ENCODE results near the gene DNPH1. TPM values are rescaled to one million over a fixed set of nuclear protein-coding genes. Genes with fewer than 3 reads are reported as not detected.
A peak's percentile ranks its signal among the peaks of the same experiment; 100 is the strongest.

DNPH1 gene
- total RNA-seq, 2 donors from 2014 or later: 94.2 to 119 TPM

DNA sequence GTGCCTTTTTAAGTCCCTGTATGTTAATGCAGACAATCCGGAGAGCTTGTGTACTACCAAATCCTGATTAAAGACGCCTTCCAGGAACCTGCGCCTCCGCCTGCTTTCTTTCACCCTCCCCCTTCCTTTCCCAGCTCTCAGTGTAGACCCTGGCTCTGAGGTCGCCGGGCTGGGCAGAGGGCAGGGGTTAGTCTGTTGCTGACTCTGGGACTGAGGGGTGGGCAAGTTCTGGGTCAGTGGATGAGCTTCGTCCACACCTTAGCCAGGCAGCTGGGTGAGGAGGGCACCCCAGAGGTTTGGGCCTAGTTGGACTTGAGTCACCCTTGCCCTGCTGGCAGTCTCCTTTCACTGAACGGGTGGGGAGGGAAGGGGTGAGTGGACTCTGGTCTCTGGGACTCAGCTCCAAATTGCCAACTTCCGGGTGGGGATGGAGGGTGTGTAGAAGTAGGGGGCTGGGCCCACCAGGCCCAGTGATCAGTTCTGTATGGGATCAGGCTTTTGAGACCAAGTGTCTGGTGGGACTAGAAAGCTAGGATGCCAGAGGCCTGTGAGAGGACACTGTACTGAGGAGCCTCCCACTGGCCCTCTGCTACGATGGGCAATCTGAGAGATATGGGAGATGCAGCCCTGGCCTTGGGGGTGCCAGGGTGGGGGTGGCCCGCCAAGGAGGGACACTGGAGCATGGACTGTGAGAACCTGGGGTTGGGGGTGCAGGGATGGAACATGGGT, 47.5 kb upstream of the DNPH1 start:
- intact Hi-C loops (cut with DNase I): no loop called here
- ATAC-seq: no peak

DNA sequence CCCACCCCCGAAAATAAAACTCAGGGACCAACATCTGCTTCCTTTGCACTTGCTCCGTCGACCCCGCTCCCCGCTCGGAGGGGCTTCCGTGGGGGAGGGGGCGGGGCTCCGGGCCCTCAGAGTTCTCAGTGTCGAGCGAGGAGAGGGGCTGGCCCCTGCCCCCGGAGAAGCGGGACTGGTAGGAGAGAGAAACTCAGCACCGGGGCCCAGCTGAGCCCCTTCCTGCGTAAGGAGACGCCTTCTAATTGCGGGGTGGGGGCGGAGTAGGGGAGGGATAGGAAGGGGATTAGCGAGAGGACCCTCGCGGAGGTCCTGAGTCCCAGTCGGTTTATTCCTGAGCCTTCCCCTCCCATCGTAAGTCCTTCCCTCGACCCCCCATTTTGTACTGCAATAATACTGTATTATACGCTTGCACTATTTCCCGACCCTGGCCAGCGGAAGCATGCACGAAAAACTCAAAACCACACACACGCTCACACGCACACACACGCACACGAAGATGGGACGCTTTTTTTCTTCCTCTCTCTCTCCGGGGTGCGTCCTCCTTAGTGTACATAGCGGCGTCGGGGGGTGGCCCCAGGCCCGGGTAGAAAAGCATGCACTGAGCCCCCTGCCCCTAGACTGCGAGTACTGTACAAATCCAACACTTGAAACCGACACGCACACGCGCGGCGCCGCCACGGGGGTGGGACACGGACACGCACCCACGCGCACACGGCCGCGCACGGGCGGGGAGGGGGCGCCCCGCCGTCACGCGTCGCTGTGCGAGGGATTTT, 46.7 kb upstream of the DNPH1 start:
- 36 to 55% methylated on average over 28 to 64 of the region's 64 CpGs for WGBS, 2 donors
- no peaks in the 10 kb centered on the region for H3K27me3 ChIP-seq
- TF ChIP-seq, protein P1, sequence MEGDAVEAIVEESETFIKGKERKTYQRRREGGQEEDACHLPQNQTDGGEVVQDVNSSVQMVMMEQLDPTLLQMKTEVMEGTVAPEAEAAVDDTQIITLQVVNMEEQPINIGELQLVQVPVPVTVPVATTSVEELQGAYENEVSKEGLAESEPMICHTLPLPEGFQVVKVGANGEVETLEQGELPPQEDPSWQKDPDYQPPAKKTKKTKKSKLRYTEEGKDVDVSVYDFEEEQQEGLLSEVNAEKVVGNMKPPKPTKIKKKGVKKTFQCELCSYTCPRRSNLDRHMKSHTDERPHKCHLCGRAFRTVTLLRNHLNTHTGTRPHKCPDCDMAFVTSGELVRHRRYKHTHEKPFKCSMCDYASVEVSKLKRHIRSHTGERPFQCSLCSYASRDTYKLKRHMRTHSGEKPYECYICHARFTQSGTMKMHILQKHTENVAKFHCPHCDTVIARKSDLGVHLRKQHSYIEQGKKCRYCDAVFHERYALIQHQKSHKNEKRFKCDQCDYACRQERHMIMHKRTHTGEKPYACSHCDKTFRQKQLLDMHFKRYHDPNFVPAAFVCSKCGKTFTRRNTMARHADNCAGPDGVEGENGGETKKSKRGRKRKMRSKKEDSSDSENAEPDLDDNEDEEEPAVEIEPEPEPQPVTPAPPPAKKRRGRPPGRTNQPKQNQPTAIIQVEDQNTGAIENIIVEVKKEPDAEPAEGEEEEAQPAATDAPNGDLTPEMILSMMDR (IDR thresholded peaks at IDR 0.05): no peak
- TF ChIP-seq POLR2A (IDR thresholded peaks at IDR 0.05): no peak
- no peak overlapping the region for H3K27ac ChIP-seq
- no peak for DNase-seq
- ATAC-seq: no peak
- H3K36me3 ChIP-seq (replicated peaks in 1 of 2; ENCODE audit: insufficient read depth in 1 of 2, low read depth in 2 of 2): no peaks in the 10 kb centered on the region
- no peak overlapping the region for H3K4me3 ChIP-seq
- intact Hi-C loops (cut with DNase I): no loop called here
- no peaks in the 10 kb centered on the region for H3K9me3 ChIP-seq
- H3K4me1 ChIP-seq: peaks cover 7% of the 10 kb centered on the region

More for the DNA sequence above, 47.5 kb upstream of the DNPH1 start:
- no peak overlapping the region for H3K27ac ChIP-seq
- DNase-seq: no peak
- H3K9me3 ChIP-seq: no peaks in the 10 kb centered on the region
- no peak overlapping the region for H3K4me3 ChIP-seq
- no peak for TF ChIP-seq POLR2A (IDR thresholded peaks at IDR 0.05)
- TF ChIP-seq, protein P1 (IDR thresholded peaks at IDR 0.05): no peak
- no peaks in the 10 kb centered on the region for H3K36me3 ChIP-seq (replicated peaks in 1 of 2; ENCODE audit: insufficient read depth in 1 of 2, low read depth in 2 of 2)
- peaks cover 7% of the 10 kb centered on the region for H3K4me1 ChIP-seq
- no peaks in the 10 kb centered on the region for H3K27me3 ChIP-seq
- 85 to 96% methylated on average over 10 of the region's 11 CpGs for WGBS, 2 donors

DNA sequence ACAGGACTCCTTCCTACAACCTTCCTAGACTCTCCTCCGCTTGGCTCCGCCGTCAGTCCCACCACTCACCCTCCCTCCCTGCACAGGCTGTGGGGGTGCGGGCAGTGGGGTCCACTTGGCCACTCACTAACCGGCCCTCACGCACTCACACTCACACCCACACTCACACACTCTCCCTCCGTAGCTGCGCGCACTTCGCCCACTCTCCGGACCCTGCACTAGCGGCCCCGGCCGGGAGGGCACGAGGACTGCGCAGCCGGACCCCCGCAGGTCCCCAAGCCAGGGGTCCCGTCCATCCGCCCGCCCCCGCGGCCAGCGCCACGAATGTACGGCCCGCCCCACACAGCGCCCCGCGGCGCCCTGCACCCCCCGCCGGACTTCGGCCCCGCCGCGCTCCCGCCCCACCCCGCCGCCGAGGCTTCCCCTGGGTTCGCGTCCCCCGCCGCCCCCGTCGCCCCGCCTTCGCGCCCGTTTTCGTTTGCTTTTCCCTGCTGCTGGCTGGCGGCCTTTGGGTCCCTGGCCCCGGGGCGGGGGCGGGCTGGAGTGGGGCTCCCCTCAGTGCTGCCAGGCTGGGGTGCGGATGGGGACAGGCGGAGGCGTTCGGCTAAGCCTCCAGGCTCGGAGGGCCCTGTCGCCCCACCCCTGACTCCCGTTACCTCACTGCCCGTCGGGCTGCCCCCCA, 45.8 kb upstream of the DNPH1 start:
- Histone ChIP-seq H3K4me1 (peaks cover 15% of the 10 kb centered on the region), H3K27me3 (no peaks in the 10 kb centered on the region), H3K9me3 (no peaks in the 10 kb centered on the region), H3K27ac (no peak overlapping the region), H3K36me3 (replicated peaks in 1 of 2; ENCODE audit: insufficient read depth in 1 of 2, low read depth in 2 of 2) (no peaks in the 10 kb centered on the region), H3K4me3 (no peak overlapping the region)
- 14 to 29% methylated on average over 21 to 44 of the region's 65 CpGs for WGBS, 2 donors
- peak; percentile 47 for ATAC-seq
- peak; percentile 35 to 63 (median 46) for DNase-seq
- TF ChIP-seq, protein P1 (IDR thresholded peaks at IDR 0.05): no peak
- no peak for TF ChIP-seq POLR2A (IDR thresholded peaks at IDR 0.05)
- intact Hi-C loops (cut with DNase I): no loop called here

DNA sequence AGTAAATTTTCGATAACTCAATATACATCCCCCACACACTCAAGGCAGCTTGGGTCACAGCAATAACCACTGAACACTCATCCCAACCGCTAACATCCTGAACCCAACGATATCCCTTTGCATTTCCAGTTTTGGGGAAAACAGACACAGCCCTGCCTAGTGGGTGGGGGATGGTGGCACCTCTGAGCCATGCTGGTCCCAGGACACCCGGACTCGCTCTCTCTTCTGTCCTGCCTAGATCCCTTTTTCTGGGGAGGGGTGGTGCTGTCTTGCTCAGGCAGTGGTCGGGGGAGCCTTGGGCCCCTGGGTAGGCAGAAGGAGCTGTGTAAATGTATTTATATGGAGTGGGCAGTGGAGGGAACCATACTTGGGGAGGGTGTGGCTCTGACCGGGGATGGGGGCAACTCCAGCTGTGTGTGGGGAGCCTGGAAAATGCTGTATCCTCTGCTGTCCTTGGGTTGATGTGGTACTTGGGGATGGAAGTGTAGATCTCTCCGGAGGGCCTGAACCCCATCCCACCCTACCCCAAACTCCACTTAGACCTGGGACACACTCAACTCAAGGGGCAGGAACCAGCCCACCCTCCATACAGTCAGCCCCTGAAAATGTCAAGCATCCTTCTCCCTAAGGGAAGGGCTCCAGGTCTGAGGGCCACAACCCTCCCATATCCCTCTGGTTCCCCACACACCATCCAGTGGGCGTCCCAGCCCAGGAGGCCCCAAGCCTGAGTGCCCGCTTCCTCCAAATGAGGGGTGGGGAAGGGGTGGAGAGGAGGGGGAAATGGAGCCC, 45.0 kb upstream of the DNPH1 start:
- intact Hi-C loops (cut with DNase I): no loop called here
- TF ChIP-seq POLR2A (IDR thresholded peaks at IDR 0.05): no peak
- TF ChIP-seq, protein P1 (IDR thresholded peaks at IDR 0.05): no peak
- WGBS, 2 donors: 84% methylated on average over 8 to 10 of the region's 10 CpGs

More for the DNA sequence above, 45.0 kb upstream of the DNPH1 start:
- H3K27me3 ChIP-seq: no peaks in the 10 kb centered on the region
- no peaks in the 10 kb centered on the region for H3K36me3 ChIP-seq (replicated peaks in 1 of 2; ENCODE audit: insufficient read depth in 1 of 2, low read depth in 2 of 2)
- H3K9me3 ChIP-seq: no peaks in the 10 kb centered on the region
- DNase-seq: no peak
- H3K4me3 ChIP-seq: no peak overlapping the region
- H3K4me1 ChIP-seq: peaks cover 22% of the 10 kb centered on the region
- ATAC-seq: no peak
- no peak overlapping the region for H3K27ac ChIP-seq

All from body of pancreas (tissue), 4 donors.